ENCODE data around the gene STK35. TPM values are rescaled to one million over a fixed set of nuclear protein-coding genes. Genes with fewer than 3 reads are reported as not detected.

The STK35 gene
- total and polyA plus RNA-seq, 2 of the 8 experiments (the other 6 are each of a cell fraction or from before 2014, with no cell fraction given), result 24.9 to 45.0 TPM

DNA sequence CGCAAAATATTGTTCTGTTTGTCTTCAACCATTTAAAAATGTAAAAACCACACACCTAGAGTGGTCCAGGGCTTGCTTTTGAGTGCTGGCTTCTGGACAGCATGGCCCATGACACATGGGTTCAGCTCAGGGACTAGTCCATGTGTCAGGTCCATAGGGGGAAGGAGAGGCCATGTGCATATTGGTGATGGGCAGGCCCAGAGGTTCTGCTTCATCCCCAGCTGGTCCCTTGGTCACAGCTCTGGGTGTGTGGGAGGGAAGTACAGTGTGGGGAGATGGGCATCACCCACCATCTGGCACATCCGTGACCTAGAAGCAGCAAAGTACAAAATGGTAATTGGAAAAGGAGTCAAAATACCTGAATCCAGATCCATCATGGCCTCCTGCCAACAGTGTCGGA, 50.7 kb downstream of the STK35 start:
- H2BK5ac ChIP-seq (ENCODE audit: low read depth, low read length), result no peak overlapping the region
- H4K5ac ChIP-seq (ENCODE audit: insufficient read length, low read depth, low read length), result no peak overlapping the region
- H3K23me2 ChIP-seq (ENCODE audit: low read depth, low read length), result no peaks in the 10 kb centered on the region
- H3K36me3 ChIP-seq (ENCODE audit: control insufficient read depth in 2 of 4, insufficient read depth in 4 of 4, low read length in 3 of 4), result 0 out of 8 replicates have a peak, but pooled peaks cover 0 to 5% (median 0%) of the 10 kb centered on the region in 4 experiments
- H3K9ac ChIP-seq (replicated peaks in 1 of 4; ENCODE audit: extremely low read depth in 1 of 4, low read depth in 3 of 4, low read length in 3 of 4), result no peak overlapping the region
- H4K91ac ChIP-seq (replicated peaks; ENCODE audit: insufficient read length, low read length), result no peak overlapping the region
- H3K9me3 ChIP-seq (ENCODE audit: insufficient read depth in 2 of 2, low read depth in 1 of 2, low read length in 1 of 2), result no peaks in the 10 kb centered on the region
- no peak overlapping the region for H2BK12ac ChIP-seq (ENCODE audit: low read depth, low read length)
- ChIA-PET CTCF (ENCODE audit: partially characterized antibody) (interaction anchor here (0.8 to 1.3 kb wide), 5 partner anchors 14 to 375 kb away, joined by 3 to 4 read pairs (median 3); no protein-coding TSS in a partner anchor), POLR2A (ENCODE audit: partially characterized antibody) (interaction anchor here (1.0 kb wide), 1 partner anchor 14 kb away, joined by 3 read pairs; no protein-coding TSS in a partner anchor)
- no peak overlapping the region for H3K14ac ChIP-seq (ENCODE audit: insufficient read length)
- H3K4me2 ChIP-seq (ENCODE audit: insufficient read depth in 1 of 2, low read depth in 2 of 2, low read length in 2 of 2), result no peak overlapping the region
- H2BK15ac ChIP-seq (ENCODE audit: low read length), result no peak overlapping the region
- H3K27me3 ChIP-seq (replicated peaks in 1 of 4; ENCODE audit: control insufficient read depth in 3 of 4, extremely low read depth in 1 of 4, insufficient read depth in 3 of 4, low read length in 3 of 4), result no peaks in the 10 kb centered on the region
- H3K56ac ChIP-seq (replicated peaks; ENCODE audit: insufficient read length, low read depth, low read length), result no peak overlapping the region
- WGBS, 2 experiments (ENCODE audit: extremely low coverage in 1 of 2, insufficient coverage in 1 of 2, insufficient read length in 1 of 2, insufficient replicate concordance in 2 of 2, low coverage in 1 of 2, low lambda C conversion rate in 2 of 2, missing lambda C conversion rate in 1 of 2), result 82% methylated on average over 3 of the region's 3 CpGs; no CpG with 5 or more reads in 1 of the 2 experiments
- H2BK120ac ChIP-seq (replicated peaks; ENCODE audit: low read depth, low read length), result no peak overlapping the region
- no peak overlapping the region for H2AK5ac ChIP-seq (ENCODE audit: low read depth, low read length)
- no peak overlapping the region for H3K23ac ChIP-seq (ENCODE audit: insufficient read length)
- DNase-seq (ENCODE audit: low read depth in 1 of 2, low spot score in 2 of 2), result no peak
- H3K79me1 ChIP-seq (ENCODE audit: low read depth, low read length), result no peaks in the 10 kb centered on the region
- peaks cover 2 to 6% (median 4%) of the 10 kb centered on the region in 4 experiments; a peak in 5 of 7 replicates for H3K4me1 ChIP-seq (replicated peaks in 1 of 4; ENCODE audit: control insufficient read depth in 3 of 4, insufficient read depth in 4 of 4, low read length in 3 of 4)
- H3K27ac ChIP-seq (ENCODE audit: low read depth, low read length), result no peak overlapping the region
- H4K20me1 ChIP-seq (replicated peaks in 1 of 2; ENCODE audit: control insufficient read depth in 1 of 2, insufficient read depth in 2 of 2, low read length in 2 of 2), result peaks cover 0 to 3% of the 10 kb centered on the region in 2 experiments
- H2BK20ac ChIP-seq (ENCODE audit: low read length), result no peak overlapping the region
- no peak overlapping the region for H3K18ac ChIP-seq (ENCODE audit: extremely low read depth, low read length)
- no peaks in the 10 kb centered on the region for H3K79me2 ChIP-seq (ENCODE audit: control insufficient read depth in 1 of 2, insufficient read depth in 2 of 2, low read length in 2 of 2)
- no peak overlapping the region for H4K8ac ChIP-seq (ENCODE audit: extremely low read depth, insufficient read depth, low read length)
- H3K4me3 ChIP-seq (ENCODE audit: extremely low read depth in 1 of 4, insufficient read depth in 2 of 4, low read depth in 3 of 4, low read length in 4 of 4), result no peak overlapping the region
- no peak for FAIRE-seq
- H3K4ac ChIP-seq (replicated peaks; ENCODE audit: insufficient read length, low read depth, low read length), result no peak overlapping the region
- H2AFZ ChIP-seq (ENCODE audit: low read length), result no peak overlapping the region
- no peak for TF ChIP-seq SIX5 (IDR thresholded peaks at IDR 0.05; ENCODE audit: low read depth, low read length)
